A204.1 (cell line): ENCODE results near the gene HSD17B4.
"Not testable (repeated sequence)": the region's sequence is repeated elsewhere in the genome, so short reads cannot be mapped to it uniquely, and the experiment has no call there.

Source experiments
- FAIRE-seq: peaks from 2 replicates; lab custom pipeline; 2012; peaks lifted over from hg19 to GRCh38; lab: Jason Lieb, UNC

HSD17B4 gene

GRCh38 chr5:119435436-119436132 lies 16.7 kb upstream of the HSD17B4 start:
- no peak for FAIRE-seq

GRCh38 chr5:119437785-119438586 lies 14.3 kb upstream of the HSD17B4 start:
- not testable (repeated sequence) for FAIRE-seq

GRCh38 chr5:119438587-119438917 lies 13.7 kb upstream of the HSD17B4 start:
- not testable (repeated sequence) for FAIRE-seq

- no peak for FAIRE-seq
Measured at GRCh38 chr5:119439140-119439631, 13.1 kb upstream of the HSD17B4 start.

GRCh38 chr5:119439632-119440031 lies 12.7 kb upstream of the HSD17B4 start:
- FAIRE-seq, result not testable (repeated sequence)

- FAIRE-seq, result not testable (repeated sequence)
Measured at GRCh38 chr5:119444643-119445042, 7.7 kb upstream of the HSD17B4 start.

GRCh38 chr5:119445544-119445943 lies 6.8 kb upstream of the HSD17B4 start:
- FAIRE-seq, result no peak

- FAIRE-seq, result no peak
Measured at GRCh38 chr5:119449882-119450281, 2.4 kb upstream of the HSD17B4 start.

- FAIRE-seq, result not testable (repeated sequence)
Measured at GRCh38 chr5:119450627-119451026, 1.7 kb upstream of the HSD17B4 start.

- FAIRE-seq, result no peak
Measured at GRCh38 chr5:119451561-119451960, 736 bp upstream of the HSD17B4 start.

- no peak for FAIRE-seq
Measured at GRCh38 chr5:119452060-119452372, 281 bp upstream of the HSD17B4 start.

- FAIRE-seq, result no peak
Measured at GRCh38 chr5:119453040-119453373, 710 bp downstream of the HSD17B4 start.

GRCh38 chr5:119454171-119454570 lies 1.9 kb downstream of the HSD17B4 start:
- FAIRE-seq, result no peak

- FAIRE-seq, result no peak
Measured at GRCh38 chr5:119458911-119459632, 6.8 kb downstream of the HSD17B4 start.

GRCh38 chr5:119465640-119466039 lies 13.3 kb downstream of the HSD17B4 start:
- no peak for FAIRE-seq

GRCh38 chr5:119468286-119468685 lies 16.0 kb downstream of the HSD17B4 start:
- FAIRE-seq, result no peak

- no peak for FAIRE-seq
Measured at GRCh38 chr5:119470105-119470763, 17.9 kb downstream of the HSD17B4 start.

- peak; percentile 68 for FAIRE-seq
Measured at GRCh38 chr5:119470851-119471451, 18.7 kb downstream of the HSD17B4 start.

GRCh38 chr5:119473241-119473640 lies 20.9 kb downstream of the HSD17B4 start:
- FAIRE-seq, result no peak

GRCh38 chr5:119476341-119476740 lies 24.0 kb downstream of the HSD17B4 start:
- no peak for FAIRE-seq

GRCh38 chr5:119478781-119479180 lies 26.5 kb downstream of the HSD17B4 start:
- FAIRE-seq, result no peak

- not testable (repeated sequence) for FAIRE-seq
Measured at GRCh38 chr5:119480629-119481028, 28.3 kb downstream of the HSD17B4 start.
